Effector memory CD8-positive, alpha-beta T cell (primary cell): Measurements from ENCODE around the gene PAX9.

ENCODE experiments used
- ATAC-seq: fragments of 150-1000 bp; cut with Tn5 transposase; replicated peaks from 2 replicates; pipeline ENCODE4 v1.10.0; 2021; ENCODE audit warnings: mild to moderate bottlenecking, moderate library complexity
- DNase-seq, 3 experiments: peaks; one replicate each; pipeline ENCODE4 v3.0.0; 2021
- H3K27ac Mint-ChIP-seq, 2 donors: one replicate each; pipeline ENCODE4 v1.8.0; 2022; ENCODE audit warnings: mild to moderate bottlenecking in 2 of 2, mixed read lengths in 2 of 2, moderate library complexity in 2 of 2
- H3K27me3 Mint-ChIP-seq, 2 donors: one replicate each; pipeline ENCODE4 v1.8.0; 2022; ENCODE audit warnings: mixed read lengths in 2 of 2
- H3K36me3 Mint-ChIP-seq: one replicate; pipeline ENCODE4 v1.8.0; 2022; ENCODE audit warnings: mild to moderate bottlenecking, moderate library complexity, mixed read lengths; ENCODE audit not compliant: insufficient read depth
- H3K4me1 Mint-ChIP-seq, 2 donors: one replicate each; pipeline ENCODE4 v1.8.0; 2022; ENCODE audit warnings: low read depth in 2 of 2, mixed read lengths in 2 of 2
- H3K4me3 Mint-ChIP-seq, 2 donors: one replicate each; pipeline ENCODE4 v1.8.0; 2022; ENCODE audit warnings: mild to moderate bottlenecking in 2 of 2, mixed read lengths in 2 of 2, moderate library complexity in 2 of 2
- H3K9me3 Mint-ChIP-seq, 2 donors: one replicate each; pipeline ENCODE4 v1.8.0; 2022; ENCODE audit warnings: mixed read lengths in 2 of 2

PAX9 gene

GRCh38 chr14:36659010-36659821 lies 2.4 kb upstream of the PAX9 start:
- H3K27ac Mint-ChIP-seq, result no peak overlapping the region
- no peak for ATAC-seq
- H3K36me3 Mint-ChIP-seq, result no peaks in the 10 kb centered on the region
- no peak for DNase-seq
- peaks cover 91 to 99% of the 10 kb centered on the region in 2 donors for H3K27me3 Mint-ChIP-seq
- peaks cover 11 to 22% of the 10 kb centered on the region in 2 donors for H3K4me1 Mint-ChIP-seq
- H3K9me3 Mint-ChIP-seq, result peaks cover 0 to 2% of the 10 kb centered on the region in 2 donors
- H3K4me3 Mint-ChIP-seq, result no peak overlapping the region

- ATAC-seq (no peak), DNase-seq (no peak)
- H3K4me3 Mint-ChIP-seq, result peak overlapping the region in 1 of 2 donors; percentile 27
- H3K36me3 Mint-ChIP-seq, result no peaks in the 10 kb centered on the region
- H3K4me1 Mint-ChIP-seq, result peaks cover 12 to 24% of the 10 kb centered on the region in 2 donors
- no peak overlapping the region for H3K27ac Mint-ChIP-seq
- peaks cover 93 to 99% of the 10 kb centered on the region in 2 donors for H3K27me3 Mint-ChIP-seq
- H3K9me3 Mint-ChIP-seq, result peaks cover 0 to 2% of the 10 kb centered on the region in 2 donors
Measured at GRCh38 chr14:36659822-36660735, 1.6 kb upstream of the PAX9 start.

GRCh38 chr14:36660736-36661505 lies 739 bp upstream of the PAX9 start:
- Mint-ChIP-seq H3K36me3 (no peaks in the 10 kb centered on the region), H3K27ac (no peak overlapping the region), H3K27me3 (peaks cover 92 to 99% of the 10 kb centered on the region in 2 donors), H3K4me1 (peaks cover 7 to 20% of the 10 kb centered on the region in 2 donors), H3K9me3 (no peaks in the 10 kb centered on the region), H3K4me3 (peak overlapping the region in 1 of 2 donors; percentile 53)
- ATAC-seq, result no peak
- DNase-seq, result no peak

- Mint-ChIP-seq H3K9me3 (no peaks in the 10 kb centered on the region), H3K27me3 (peaks cover 81 to 93% of the 10 kb centered on the region in 2 donors), H3K27ac (no peak overlapping the region), H3K36me3 (no peaks in the 10 kb centered on the region), H3K4me1 (peaks cover 7 to 18% of the 10 kb centered on the region in 2 donors), H3K4me3 (peak overlapping the region; percentile 22 to 46)
- DNase-seq (no peak), ATAC-seq (no peak)
Measured at GRCh38 chr14:36662258-36662542, 540 bp downstream of the PAX9 start.

- Mint-ChIP-seq H3K27ac (no peak overlapping the region), H3K36me3 (no peaks in the 10 kb centered on the region), H3K4me3 (peak overlapping the region; percentile 22 to 46), H3K9me3 (no peaks in the 10 kb centered on the region), H3K4me1 (peaks cover 7 to 18% of the 10 kb centered on the region in 2 donors), H3K27me3 (peaks cover 83 to 94% of the 10 kb centered on the region in 2 donors)
- ATAC-seq, result no peak
- DNase-seq, result no peak
Measured at GRCh38 chr14:36662543-36663403, 1.1 kb downstream of the PAX9 start.

GRCh38 chr14:36663404-36664321 lies 2.0 kb downstream of the PAX9 start:
- DNase-seq, result no peak
- Mint-ChIP-seq H3K27ac (no peak overlapping the region), H3K27me3 (peaks cover 79 to 87% of the 10 kb centered on the region in 2 donors), H3K4me3 (peak overlapping the region in 1 of 2 donors; percentile 29), H3K36me3 (no peaks in the 10 kb centered on the region), H3K4me1 (peaks cover 7 to 18% of the 10 kb centered on the region in 2 donors), H3K9me3 (no peaks in the 10 kb centered on the region)
- ATAC-seq, result no peak

GRCh38 chr14:36664322-36665193 lies 2.9 kb downstream of the PAX9 start:
- ATAC-seq, result no peak
- no peak overlapping the region for H3K27ac Mint-ChIP-seq

GRCh38 chr14:36665887-36666415 lies 4.3 kb downstream of the PAX9 start:
- ATAC-seq, result no peak
- no peak overlapping the region for H3K27ac Mint-ChIP-seq
- H3K27me3 Mint-ChIP-seq, result peaks cover 56 to 64% of the 10 kb centered on the region in 2 donors
- no peaks in the 10 kb centered on the region for H3K9me3 Mint-ChIP-seq
- H3K4me3 Mint-ChIP-seq, result no peak overlapping the region
- no peaks in the 10 kb centered on the region for H3K36me3 Mint-ChIP-seq
- no peak for DNase-seq
- H3K4me1 Mint-ChIP-seq, result peaks cover 7 to 17% of the 10 kb centered on the region in 2 donors

More at GRCh38 chr14:36664322-36665193, 2.9 kb downstream of the PAX9 start:
- Mint-ChIP-seq H3K36me3 (no peaks in the 10 kb centered on the region), H3K27me3 (peaks cover 70 to 78% of the 10 kb centered on the region in 2 donors), H3K9me3 (no peaks in the 10 kb centered on the region), H3K4me3 (no peak overlapping the region), H3K4me1 (peaks cover 7 to 18% of the 10 kb centered on the region in 2 donors)
- DNase-seq, result no peak

GRCh38 chr14:36666416-36667206 lies 5.0 kb downstream of the PAX9 start:
- no peaks in the 10 kb centered on the region for H3K9me3 Mint-ChIP-seq
- peaks cover 49 to 58% of the 10 kb centered on the region in 2 donors for H3K27me3 Mint-ChIP-seq
- ATAC-seq, result no peak
- no peak for DNase-seq
- no peak overlapping the region for H3K27ac Mint-ChIP-seq
- H3K36me3 Mint-ChIP-seq, result no peaks in the 10 kb centered on the region
- H3K4me3 Mint-ChIP-seq, result no peak overlapping the region
- peaks cover 4 to 14% of the 10 kb centered on the region in 2 donors for H3K4me1 Mint-ChIP-seq

GRCh38 chr14:36667679-36668078 lies 6.0 kb downstream of the PAX9 start:
- DNase-seq, result no peak
- ATAC-seq, result no peak
- Mint-ChIP-seq H3K9me3 (no peaks in the 10 kb centered on the region), H3K36me3 (no peaks in the 10 kb centered on the region), H3K27me3 (peaks cover 39 to 47% of the 10 kb centered on the region in 2 donors), H3K4me3 (no peak overlapping the region), H3K4me1 (peaks cover 4 to 9% of the 10 kb centered on the region in 2 donors), H3K27ac (no peak overlapping the region)
